ENCODE data around the gene TRAF7. TPM values are rescaled to one million over a fixed set of nuclear protein-coding genes. Genes with fewer than 3 reads are reported as not detected.
A peak's percentile ranks its signal among the peaks of the same experiment; 100 is the strongest.

The TRAF7 gene
- polyA plus RNA-seq, 3 donors, result 5.9 to 41.9 (median 6.7) TPM

DNA sequence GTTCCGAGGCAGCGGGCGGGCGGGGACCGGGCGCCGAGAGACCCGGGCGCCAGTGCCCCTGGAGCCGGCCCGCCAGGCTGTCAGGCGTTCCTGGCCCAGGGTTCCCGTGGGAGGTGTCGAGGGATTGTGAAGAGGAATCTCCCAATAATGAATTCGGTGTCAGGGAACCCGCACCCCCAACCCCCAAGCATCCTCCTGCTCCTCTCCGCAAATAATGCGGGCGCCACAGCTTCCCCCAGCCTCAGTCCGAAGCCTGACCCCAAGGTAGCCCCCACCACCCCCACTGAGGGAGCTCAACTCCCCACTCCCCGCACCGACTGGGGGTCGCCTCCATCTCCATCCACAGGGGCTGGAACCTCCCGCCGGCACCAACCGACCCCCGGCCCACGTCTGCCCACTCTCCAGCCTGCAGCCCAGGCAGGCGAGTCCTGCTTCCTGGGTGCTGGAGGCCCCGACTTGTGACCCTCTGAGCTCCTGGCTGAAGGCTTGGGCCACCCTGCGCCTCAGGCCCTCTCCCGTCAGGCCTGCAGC, 41.5 kb downstream of the TRAF7 start:
- Histone ChIP-seq H3K9ac (ENCODE audit: insufficient read depth, low read length, poor library complexity, severe bottlenecking) (no peak overlapping the region), H3K4me1 (ENCODE audit: control insufficient read depth in 1 of 2, insufficient read depth in 2 of 2, low read length in 2 of 2) (peaks cover 3 to 7% of the 10 kb centered on the region in 2 donors), H3K4me3 (replicated peaks in 1 of 3; ENCODE audit: low read depth in 2 of 3, low read length in 3 of 3) (no peak overlapping the region), H3K36me3 (replicated peaks in 1 of 2; ENCODE audit: control insufficient read depth in 1 of 2, insufficient read depth in 2 of 2, low read length in 2 of 2) (no peaks in the 10 kb centered on the region), H2AFZ (ENCODE audit: insufficient read depth, low read depth, low read length, poor library complexity, severe bottlenecking) (no peak overlapping the region), H4K20me1 (ENCODE audit: insufficient read depth, low read length) (no peaks in the 10 kb centered on the region), H3K27me3 (ENCODE audit: control insufficient read depth in 2 of 2, insufficient read depth in 2 of 2, low read length in 2 of 2) (peaks cover 35 to 56% of the 10 kb centered on the region in 2 donors), H3K9me3 (replicated peaks in 1 of 2; ENCODE audit: control insufficient read depth in 1 of 2, insufficient read depth in 1 of 2, low read length in 2 of 2) (peaks cover 0 to 7% of the 10 kb centered on the region in 2 donors), H3K27ac (ENCODE audit: low read depth in 1 of 2, low read length in 2 of 2) (no peak overlapping the region), H3K79me2 (ENCODE audit: insufficient read depth, low read length) (no peaks in the 10 kb centered on the region), H3K4me2 (replicated peaks; ENCODE audit: extremely low read depth, low read length, poor library complexity, severe bottlenecking) (no peak overlapping the region)
- DNase-seq, result no peak
- 26% methylated on average over 20 of the region's 32 CpGs for WGBS (ENCODE audit: insufficient coverage)
- no peak for TF ChIP-seq CTCF (IDR thresholded peaks at IDR 0.05)
- Mint-ChIP-seq H3K4me1 (peaks cover 4% of the 10 kb centered on the region), H3K27me3 (ENCODE audit: low read depth in 3 of 3) (peaks cover 52 to 82% (median 60%) of the 10 kb centered on the region in 3 donors), H3K4me3 (peak overlapping the region; percentile 27 to 76), H3K9me3 (peaks cover 0 to 16% (median 4%) of the 10 kb centered on the region in 7 donors), H3K36me3 (no peaks in the 10 kb centered on the region), H3K27ac (no peak overlapping the region)
- intact Hi-C loops (cut with micrococcal nuclease), result loop anchor here in 1 of 2 donors (5.0 kb wide), 1 partner anchor 55 kb away; the partner anchor contains the start of gene ECI1

DNA sequence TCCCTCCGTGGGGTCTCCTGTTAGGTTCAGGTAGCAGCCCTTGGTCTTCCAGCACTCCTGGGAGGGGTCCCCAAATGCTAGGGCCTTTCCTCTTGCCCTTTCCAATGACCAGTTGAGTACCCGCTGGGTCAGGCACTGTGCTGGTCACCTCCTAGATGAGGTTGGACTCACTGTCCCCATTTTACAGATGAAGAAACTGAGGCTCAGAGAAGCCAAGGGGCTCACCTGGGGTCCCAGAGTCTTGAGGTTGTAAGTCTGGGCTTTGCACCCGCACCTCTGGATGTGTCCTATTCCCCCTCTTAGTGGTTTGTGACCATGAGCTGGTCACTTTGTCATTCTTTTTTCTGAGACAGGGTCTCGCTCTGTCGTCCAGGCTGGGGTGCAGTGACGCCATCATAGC, 42.2 kb downstream of the TRAF7 start:
- Histone ChIP-seq H3K4me2 (replicated peaks; ENCODE audit: extremely low read depth, low read length, poor library complexity, severe bottlenecking) (no peak overlapping the region), H4K20me1 (ENCODE audit: insufficient read depth, low read length) (no peaks in the 10 kb centered on the region), H3K79me2 (ENCODE audit: insufficient read depth, low read length) (no peaks in the 10 kb centered on the region), H3K4me3 (replicated peaks in 1 of 3; ENCODE audit: low read depth in 2 of 3, low read length in 3 of 3) (no peak overlapping the region), H3K27ac (ENCODE audit: low read depth in 1 of 2, low read length in 2 of 2) (no peak overlapping the region), H2AFZ (ENCODE audit: insufficient read depth, low read depth, low read length, poor library complexity, severe bottlenecking) (no peak overlapping the region), H3K9ac (ENCODE audit: insufficient read depth, low read length, poor library complexity, severe bottlenecking) (no peak overlapping the region), H3K27me3 (ENCODE audit: control insufficient read depth in 2 of 2, insufficient read depth in 2 of 2, low read length in 2 of 2) (peaks cover 35 to 56% of the 10 kb centered on the region in 2 donors), H3K4me1 (ENCODE audit: control insufficient read depth in 1 of 2, insufficient read depth in 2 of 2, low read length in 2 of 2) (peaks cover 3 to 7% of the 10 kb centered on the region in 2 donors), H3K9me3 (replicated peaks in 1 of 2; ENCODE audit: control insufficient read depth in 1 of 2, insufficient read depth in 1 of 2, low read length in 2 of 2) (peaks cover 0 to 7% of the 10 kb centered on the region in 2 donors), H3K36me3 (replicated peaks in 1 of 2; ENCODE audit: control insufficient read depth in 1 of 2, insufficient read depth in 2 of 2, low read length in 2 of 2) (no peaks in the 10 kb centered on the region)
- H3K36me3 Mint-ChIP-seq, result no peaks in the 10 kb centered on the region
- TF ChIP-seq CTCF (IDR thresholded peaks at IDR 0.05), result no peak
- no peak for DNase-seq
- H3K27ac Mint-ChIP-seq, result no peak overlapping the region
- H3K27me3 Mint-ChIP-seq (ENCODE audit: low read depth in 3 of 3), result peaks cover 52 to 79% (median 60%) of the 10 kb centered on the region in 3 donors
- intact Hi-C loops (cut with micrococcal nuclease), result loop anchor here in 1 of 2 donors (5.0 kb wide), 1 partner anchor 55 kb away; the partner anchor contains the start of gene ECI1
- 76% methylated on average over 5 of the region's 6 CpGs for WGBS (ENCODE audit: insufficient coverage)
- peak overlapping the region in 1 of 2 donors; percentile 76 for H3K4me3 Mint-ChIP-seq
- peaks cover 4% of the 10 kb centered on the region for H3K4me1 Mint-ChIP-seq
- peaks cover 0 to 18% (median 6%) of the 10 kb centered on the region in 7 donors for H3K9me3 Mint-ChIP-seq

Data from CD14-positive monocyte (primary cell).